ENCODE measurements around the gene COL6A2.
"Not testable (repeated sequence)": the region's sequence is repeated elsewhere in the genome, so short reads cannot be mapped to it uniquely, and the experiment has no call there.

Gene COL6A2

DNA sequence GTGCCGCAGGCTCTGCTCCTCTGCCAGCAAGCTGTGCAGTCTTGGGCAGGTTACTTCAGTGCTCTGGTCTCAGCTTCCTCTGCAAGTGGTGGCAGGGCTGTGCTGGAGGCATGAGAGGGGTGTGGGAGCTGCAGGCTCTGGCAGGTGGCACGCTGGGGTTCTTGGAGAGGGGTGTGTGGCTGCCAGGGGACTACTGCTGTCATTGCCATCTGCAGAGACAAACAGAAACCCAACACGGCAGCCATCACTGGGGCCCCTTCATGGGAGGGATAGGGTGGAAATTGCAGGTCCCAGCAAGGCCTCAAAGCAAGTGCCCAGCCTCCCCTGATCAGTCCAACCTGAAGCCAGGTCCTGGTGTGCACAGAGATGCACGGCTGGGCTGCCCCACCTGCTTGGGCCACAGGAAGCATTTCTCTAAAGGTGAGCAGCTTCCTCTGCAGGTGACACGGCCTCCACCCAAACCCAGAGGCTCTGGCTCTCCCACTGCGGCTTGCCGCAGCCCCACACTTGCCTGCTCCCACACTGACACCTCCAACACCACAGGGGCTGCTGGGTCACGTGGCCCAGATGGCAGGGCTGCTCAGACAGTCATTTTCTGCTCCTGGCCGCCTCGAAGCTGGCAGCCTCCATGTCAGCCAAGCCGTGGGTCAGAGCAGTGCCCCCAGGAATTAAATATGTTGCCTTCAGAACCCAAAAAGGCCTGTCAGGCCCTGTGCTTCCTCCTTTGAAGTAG lies 4.1 kb upstream of the COL6A2 start:
- no peak for DNase-seq (ENCODE audit: low read depth, low spot score)

DNA sequence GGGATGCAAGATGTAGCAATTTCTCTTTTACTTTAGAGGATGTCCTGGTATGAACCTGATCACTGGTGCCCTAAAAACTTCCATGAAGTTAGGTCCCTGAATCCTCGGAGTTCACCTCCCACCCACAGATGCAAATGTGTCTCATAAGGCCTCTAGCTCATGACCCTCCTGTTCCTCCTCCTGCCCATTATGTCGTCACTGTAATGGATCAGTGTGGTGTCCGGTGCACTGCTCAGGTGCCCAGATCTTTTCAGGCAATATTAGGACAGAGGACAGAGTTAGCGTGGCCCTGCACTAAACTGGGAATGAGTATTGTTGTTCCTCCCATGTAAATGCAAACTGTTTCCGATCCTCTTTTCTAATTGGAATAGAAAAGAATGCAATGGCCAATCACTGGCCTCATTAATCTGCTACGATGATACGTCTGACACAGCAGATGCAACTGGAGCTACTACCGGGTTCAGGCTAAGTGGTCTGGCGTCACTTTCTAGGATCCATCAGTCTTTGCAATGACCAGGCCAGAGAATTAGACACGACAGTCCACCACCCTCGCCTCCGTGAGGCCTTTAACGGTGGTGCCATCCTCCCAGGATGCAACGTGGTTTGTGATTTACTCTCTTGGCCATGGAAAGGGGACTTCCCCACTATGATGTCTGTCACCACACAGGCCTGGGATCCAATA lies 3.4 kb upstream of the COL6A2 start:
- DNase-seq (ENCODE audit: low read depth, low spot score), result no peak

DNA sequence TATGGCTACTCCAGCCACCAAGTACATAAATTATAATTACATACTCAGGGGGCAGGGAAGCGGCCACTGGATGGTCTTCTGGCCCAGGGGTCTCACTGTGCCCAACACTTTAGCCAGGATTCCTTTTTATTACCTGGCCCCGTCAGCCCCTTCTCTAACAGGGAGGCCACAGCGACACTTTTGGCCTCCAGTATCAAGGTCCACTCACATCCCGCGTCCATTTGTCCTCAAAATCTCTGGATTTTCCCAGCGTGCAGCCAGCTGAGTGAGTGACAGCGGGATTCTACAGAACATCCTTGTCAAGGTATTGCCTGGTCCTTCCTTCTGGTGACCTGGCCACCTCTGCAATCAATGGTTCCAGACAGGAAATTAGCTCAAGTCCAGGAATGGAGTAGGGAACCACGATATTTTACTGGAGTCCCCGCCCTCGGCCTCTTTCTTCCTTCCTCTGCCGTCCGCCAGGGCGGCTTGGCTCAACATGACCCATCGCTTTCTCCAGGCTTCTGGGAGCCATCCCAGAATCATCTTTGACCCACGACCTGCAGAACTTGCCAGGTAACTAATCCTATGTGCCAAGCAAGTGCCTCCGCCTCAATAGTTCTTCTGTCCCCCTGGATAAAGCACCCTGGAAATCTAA lies 2.7 kb upstream of the COL6A2 start:
- no peak for DNase-seq (ENCODE audit: low read depth, low spot score)

DNA sequence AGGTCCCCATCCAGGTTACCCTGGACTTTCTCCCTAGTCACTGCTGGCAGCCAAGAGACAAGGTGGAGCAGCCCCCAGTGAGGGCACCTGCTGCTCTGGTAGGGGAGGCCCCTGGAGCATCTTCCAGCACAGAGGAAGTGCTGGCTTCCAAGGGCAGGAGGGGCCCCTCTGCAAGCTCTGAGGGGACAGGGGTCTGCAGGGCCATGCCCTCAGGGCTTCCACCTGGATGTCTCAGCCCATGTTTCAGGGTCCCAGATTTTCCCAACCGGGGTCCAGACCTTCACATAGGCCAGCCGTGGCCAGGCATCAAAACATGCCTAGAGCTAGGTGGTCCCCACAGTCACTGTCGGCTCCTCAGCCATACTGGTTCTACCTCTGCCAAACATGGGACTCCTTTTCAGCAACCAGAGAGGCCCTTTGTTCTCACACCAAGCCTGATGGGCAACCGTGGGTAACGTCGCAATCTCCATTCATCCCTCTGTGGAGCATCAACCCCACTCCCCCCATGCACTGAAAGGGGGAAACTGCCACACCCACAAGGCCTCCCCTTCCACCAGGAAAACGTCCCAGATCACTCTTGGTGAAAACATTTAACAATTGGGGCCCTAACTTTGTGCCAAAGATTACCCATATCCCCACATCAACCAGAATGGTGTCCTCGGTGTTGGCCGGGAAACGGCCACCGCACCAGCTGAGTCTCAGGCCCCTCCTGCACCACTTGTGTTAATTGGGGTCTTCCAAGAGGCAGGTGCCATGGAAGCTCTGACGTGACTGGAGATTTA lies 1.9 kb upstream of the COL6A2 start:
- DNase-seq (ENCODE audit: low read depth, low spot score), result no peak

DNA sequence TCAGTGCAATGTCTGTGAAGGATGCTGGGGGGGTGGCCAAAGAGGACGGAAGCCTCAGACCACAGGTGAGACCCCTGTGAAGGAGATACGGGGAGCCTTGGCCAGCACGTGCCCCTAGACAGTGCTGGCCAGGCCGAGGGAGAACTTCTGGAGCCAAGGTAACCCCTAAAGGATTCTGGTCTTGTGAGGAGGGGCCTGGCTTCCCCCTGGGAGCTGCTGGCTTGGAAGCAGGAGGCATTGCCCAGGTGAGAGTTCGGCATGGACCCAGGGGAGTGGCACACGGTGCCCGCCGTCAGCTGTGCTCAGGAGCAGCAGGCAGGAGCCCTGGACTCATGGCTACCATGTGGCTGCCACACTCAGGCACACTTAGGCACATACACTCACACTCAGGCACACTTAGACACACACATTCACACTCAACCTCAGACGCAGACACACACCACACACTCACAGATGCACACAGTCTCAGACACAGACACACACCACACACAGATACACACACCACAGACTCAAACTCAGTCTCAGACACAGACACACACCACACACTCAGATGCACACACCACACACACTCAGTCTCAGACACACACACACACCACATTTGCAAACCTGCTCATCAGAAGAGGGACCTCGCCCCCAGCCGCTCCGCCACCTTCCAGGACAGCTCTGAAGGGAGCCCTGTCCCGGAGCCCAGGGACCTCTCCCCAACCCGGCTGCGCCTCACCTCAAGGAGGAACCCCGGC lies 1.1 kb upstream of the COL6A2 start:
- DNase-seq (ENCODE audit: low read depth, low spot score), result no peak

DNA sequence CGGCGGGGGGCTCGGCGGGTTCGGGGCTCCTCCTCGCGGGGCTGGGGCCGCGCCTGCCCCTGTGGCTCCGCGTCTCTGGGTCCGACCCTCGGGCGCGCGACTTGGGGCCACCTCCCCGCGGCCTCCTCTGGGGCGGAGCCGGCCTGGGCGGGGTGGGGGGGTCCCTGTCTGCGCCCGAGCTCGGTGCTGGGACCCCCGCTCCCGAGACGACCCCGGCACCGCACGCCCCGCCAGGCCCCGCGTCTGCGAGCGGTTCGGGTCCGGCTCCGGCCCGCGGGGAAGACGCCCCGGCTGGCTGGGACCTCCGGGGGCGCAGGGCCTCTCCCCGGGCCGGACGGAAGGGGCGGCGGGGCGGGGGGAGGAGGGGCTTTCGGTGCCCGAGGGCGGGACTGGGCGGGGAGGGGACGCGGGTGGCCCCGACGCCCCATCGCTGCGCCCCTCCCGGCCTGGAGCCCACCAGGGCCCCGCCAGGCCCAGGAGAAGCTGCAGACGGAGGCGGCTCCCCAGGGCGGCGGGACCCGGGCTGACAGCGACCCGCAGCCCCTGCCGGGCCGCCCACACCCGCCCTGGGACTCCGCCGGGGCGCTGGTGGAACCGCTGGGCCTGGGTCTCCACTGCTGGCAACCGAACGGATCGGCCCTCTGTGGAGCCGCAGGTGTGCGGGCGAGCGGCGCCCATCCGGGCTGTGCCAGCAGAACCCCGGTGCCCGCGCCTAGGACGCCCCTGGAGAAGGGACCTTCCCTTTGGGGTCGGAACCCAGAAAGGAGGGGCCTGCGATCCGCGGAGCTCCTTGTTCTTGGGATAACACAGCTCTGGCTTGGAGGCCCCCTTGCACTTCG lies 610 bp downstream of the COL6A2 start:
- no peak for DNase-seq (ENCODE audit: low read depth, low spot score)

DNA sequence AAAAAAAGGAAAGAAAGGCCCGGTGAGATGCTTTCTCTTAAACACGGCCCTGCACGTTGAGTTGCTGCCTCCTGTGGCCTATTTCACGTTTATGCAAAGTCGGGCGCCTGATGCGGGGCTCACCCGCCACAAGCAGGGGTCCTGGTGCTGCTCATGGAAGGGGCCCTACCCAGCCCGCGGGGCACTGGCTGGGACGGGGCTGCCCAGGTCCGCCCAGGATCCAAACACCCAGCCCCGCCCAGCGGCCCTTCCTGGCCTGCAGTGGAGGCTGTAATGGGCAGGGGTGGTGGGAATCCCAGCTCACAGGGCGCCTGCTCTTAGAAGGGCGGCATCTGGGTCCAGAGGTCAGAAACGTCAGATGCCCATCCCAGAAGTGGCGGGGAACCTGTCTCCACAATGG lies 1.6 kb downstream of the COL6A2 start:
- DNase-seq (ENCODE audit: low read depth, low spot score), result no peak

DNA sequence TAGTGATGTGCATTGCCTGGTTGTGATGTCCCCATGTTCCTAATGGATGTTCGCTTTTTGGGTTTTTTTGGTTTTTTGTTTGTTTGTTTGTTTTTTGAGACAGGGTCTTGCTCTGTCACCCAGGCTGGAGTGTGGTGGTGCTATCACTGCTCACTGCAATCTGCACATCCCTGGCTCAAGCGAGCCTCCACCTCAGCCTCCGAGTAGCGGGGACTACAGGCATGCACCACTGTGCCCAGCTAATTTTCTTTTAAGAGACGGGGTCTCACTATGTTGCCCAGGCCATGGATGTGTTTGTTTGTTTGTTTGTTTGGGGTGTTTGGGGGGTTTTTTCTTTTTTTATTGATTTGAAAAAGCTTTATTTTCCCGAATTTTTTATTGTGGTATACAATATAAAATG lies 2.1 kb downstream of the COL6A2 start:
- DNase-seq (ENCODE audit: low read depth, low spot score), result no peak

DNA sequence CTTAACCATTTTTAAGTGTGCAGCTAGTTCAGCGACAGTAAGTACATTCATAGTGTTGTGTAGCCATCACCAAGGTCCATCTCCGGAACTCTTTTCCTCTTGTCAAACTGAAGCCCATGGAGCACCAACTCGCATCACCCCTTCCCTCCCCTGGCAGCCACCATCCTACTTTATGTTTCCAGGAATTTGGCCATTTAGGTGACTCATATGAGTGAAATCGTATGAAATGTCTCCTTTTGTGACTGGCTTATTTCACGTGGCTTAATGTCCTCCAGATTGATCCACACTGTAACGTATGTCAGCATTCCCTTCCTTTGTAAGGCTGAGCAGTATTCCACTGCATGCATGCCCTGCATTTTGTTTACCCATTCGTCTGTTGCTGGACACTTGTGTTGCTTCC lies 2.5 kb downstream of the COL6A2 start:
- DNase-seq (ENCODE audit: low read depth, low spot score), result no peak

DNA sequence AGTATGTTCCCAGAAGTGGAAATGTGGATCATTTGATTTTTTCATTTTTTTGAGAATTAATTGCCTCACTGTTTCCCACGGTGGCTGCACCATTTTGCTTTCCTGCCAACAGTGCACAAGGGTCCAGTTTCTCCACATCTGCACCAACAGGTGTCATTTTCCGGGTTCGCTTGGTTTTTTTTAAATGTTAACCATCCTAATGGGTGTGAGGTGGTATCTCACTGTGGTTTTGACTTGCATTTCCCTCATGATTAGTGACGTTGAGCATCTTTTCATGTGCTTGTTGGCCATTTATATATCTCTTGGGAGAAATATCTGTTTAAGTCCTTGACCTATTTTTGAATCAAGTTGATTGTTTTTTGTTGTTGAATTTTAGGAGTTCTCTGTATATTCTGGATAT lies 3.0 kb downstream of the COL6A2 start:
- no peak for DNase-seq (ENCODE audit: low read depth, low spot score)

DNA sequence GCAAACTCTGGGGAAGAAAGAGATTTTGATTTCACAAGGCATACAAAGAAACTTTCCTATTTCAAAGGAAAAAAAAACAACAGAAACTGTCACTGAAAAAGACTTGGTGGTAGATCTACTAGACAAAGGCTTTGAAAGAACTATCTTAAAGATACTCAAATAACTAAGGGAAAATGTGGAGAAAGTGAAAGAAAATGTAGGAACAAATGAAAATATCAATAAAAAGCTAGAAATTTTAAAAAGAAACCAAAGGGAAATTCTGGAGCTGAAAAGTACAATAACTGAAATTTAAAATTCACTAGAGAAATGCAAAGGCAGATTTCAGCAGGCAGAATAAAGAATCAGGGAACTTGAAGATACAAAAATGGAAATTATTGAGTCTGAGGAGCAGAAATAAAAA lies 6.2 kb downstream of the COL6A2 start:
- no peak for DNase-seq (ENCODE audit: low read depth, low spot score)

DNA sequence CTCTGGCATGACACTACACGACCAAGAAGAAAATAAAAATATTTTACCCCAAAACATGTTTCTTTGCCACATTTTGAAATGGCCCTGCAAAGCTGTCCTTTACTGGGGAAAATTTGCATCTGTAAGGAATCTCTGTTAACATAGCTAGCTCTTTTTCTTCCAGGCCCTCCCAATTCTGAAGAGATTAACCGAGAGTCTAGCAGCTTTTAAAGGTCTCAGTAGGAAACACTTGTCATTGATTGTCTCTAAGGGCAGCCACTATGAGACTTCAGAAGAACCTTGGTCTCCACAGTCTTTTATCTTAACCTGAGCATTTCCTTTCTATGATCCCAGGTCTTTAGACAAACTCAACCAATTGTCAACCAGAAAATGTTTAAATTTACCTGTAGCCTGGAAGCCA lies 9.5 kb downstream of the COL6A2 start:
- not testable (repeated sequence) for DNase-seq (ENCODE audit: low read depth, low spot score)

DNA sequence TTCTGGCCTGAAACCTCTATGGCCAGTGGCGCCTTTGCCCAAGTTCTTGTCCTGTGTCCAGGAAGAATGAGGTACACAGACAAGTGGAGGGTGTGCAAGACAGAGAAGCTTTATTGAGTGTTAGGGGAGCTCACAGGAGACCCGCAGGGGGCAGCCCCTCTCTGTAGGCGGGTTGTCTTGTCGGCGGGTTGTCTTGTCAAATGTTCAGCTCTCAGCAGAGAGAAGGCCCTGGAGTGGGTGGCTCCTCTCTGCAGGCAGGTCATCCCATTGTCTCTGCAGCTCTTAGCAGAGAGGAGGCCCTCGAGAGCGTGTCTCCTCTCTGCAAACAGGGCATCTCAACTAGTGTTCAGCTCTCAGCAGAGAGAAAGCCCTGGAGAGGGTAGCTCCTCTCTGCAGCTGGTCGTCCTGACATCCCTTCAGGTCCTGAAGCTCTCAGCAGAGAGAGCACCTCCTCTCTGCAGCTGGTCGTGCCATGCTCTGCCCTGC lies 11.0 kb downstream of the COL6A2 start:
- DNase-seq (ENCODE audit: low read depth, low spot score), result no peak

DNA sequence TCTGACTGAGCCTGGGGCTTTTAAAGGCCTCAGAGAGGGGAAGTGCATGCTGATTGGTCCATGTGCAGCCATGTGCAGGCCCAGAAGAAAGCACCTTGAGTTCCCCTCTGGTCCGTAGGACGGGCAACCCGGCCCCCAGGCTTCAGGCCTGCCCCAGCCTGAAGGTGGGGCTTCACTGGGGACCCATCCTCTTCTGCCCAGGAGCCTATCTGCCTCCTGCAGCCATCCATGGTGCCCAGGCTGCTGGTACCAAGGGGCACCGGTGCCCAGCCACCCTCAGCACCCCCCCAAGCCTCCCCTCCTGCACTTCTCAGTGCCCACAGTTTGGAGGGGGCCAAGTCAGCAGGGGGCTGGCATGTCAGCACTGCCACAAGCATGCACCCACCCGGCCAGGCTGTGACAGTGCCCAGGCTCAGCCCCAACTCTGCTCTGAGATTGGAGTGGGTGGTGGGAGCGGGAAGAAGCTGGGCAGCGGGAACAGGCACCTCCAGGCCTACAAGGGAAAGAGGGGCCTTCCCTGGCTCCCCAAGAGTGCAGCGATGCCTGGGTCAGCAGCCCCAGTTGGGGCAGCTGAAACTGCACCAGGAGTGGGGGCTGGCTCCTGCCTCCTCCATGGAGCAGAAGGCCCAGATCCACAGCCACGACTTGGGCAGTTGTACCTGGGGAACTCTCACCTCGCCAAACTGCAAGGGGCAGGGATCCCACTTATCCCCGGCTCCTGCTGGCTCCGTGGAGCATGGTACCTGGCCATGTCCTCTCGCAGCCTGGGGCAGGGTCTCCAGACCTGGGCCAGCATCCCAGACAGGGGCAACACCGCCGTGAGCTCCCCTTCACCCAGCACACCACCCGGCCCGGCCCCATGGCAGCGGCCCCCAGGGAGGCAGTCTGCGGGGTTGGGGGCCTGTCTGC lies 11.7 kb downstream of the COL6A2 start:
- no peak for DNase-seq (ENCODE audit: low read depth, low spot score)

DNA sequence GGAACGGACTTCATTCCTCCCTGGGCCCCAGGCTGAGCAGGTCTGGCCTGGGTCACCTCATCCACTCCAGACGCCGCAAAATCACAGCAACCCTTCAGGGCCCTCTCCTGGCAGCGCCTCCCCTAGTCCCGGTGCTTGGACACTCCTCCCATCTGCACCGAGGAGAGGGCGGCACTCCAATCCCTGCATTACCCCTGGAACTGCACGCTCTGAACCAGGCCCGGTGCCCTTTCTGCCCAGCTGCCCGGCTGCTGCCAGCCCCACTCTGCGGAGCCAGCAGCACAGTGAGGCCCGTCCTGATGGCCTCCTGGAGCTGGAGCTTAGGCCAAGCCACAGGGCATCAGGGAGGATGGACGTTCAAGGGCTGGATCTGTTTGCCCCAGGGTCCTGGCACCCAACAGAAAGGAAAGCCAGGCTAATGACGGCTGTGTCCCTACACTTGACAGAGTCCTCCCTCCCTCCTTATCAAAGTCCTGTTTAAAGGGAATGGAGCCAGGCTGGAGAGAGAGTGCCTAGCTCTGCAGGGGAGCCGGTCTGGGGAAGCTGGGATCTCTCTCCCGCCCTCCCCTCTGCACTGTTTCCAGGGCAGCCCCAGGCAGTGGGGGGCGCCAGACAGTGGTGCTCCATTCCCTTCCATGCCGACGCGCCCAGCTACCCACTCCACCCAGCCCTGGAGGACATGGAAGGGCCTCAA lies 12.7 kb downstream of the COL6A2 start:
- no peak for DNase-seq (ENCODE audit: low read depth, low spot score)

DNA sequence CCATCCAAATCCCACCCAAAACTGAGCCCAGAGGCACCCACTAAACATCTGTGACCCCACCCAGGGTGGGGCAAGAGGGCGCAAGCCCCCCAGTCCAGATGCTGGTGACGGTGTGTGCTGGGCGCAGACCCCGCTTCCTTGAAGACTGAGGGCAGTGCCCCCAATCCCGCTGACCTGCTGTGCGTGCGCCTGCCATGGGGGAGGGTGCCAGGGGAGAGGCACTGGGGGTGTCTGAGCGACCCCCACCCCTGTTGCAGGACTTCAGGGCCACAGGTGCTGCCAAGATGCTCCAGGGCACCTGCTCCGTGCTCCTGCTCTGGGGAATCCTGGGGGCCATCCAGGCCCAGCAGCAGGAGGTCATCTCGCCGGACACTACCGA lies 13.3 kb downstream of the COL6A2 start:
- no peak for DNase-seq (ENCODE audit: low read depth, low spot score)

DNA sequence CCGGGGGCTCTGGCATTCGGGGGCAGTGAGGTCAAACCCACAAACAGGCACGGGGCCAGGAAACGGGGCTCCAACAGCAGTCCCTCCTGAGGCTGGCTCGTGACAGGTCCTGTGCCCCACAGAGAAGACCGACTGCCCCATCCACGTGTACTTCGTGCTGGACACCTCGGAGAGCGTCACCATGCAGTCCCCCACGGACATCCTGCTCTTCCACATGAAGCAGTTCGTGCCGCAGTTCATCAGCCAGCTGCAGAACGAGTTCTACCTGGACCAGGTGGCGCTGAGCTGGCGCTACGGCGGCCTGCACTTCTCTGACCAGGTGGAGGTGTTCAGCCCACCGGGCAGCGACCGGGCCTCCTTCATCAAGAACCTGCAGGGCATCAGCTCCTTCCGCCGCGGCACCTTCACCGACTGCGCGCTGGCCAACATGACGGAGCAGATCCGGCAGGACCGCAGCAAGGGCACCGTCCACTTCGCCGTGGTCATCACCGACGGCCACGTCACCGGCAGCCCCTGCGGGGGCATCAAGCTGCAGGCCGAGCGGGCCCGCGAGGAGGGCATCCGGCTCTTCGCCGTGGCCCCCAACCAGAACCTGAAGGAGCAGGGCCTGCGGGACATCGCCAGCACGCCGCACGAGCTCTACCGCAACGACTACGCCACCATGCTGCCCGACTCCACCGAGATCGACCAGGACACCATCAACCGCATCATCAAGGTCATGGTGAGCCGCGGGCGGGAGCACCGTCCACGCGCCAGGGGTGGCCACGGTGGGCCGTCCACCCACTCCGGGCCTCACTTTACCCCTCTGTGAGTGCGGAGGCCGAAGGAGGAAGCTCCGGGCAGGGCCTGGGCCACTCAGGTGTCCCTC lies 14.2 kb downstream of the COL6A2 start:
- DNase-seq (ENCODE audit: low read depth, low spot score), result no peak

DNA sequence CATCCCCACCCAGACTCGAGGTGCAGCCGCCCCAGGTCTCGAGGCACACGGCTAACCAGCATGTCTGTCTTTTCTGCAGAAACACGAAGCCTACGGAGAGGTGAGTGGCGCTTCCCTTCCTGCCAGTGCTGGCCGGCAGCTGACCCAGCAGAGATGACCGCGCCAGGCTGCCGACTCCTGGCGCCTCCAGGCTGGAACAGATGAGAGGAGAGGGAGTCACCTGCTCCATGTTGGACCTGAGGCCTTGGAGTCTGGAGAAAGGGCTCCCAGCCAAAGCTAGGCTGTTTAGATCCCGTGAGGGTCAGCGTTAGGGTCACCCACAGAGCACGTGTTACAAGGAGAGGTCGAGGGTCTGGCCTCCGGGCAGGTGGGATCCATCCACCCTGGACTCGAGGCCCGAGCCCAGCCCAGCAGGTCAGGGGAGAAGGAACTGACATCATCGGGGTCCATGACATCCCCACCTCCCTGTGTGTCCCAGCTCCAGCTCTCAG lies 14.9 kb downstream of the COL6A2 start:
- no peak for DNase-seq (ENCODE audit: low read depth, low spot score)

All from smooth muscle cell of the brain vasculature (primary cell).